Mesendoderm (in vitro differentiated cells): ENCODE results near the gene SUN1.

Source experiments
- DNase-seq: peaks from one replicate; pipeline ENCODE4 v3.0.0; 2013
- H2AK5ac ChIP-seq: 2 replicates; pipeline ENCODE4 v1.6.1; 2013; ENCODE audit warnings: low read length, inconsistent platforms
- H2BK120ac ChIP-seq: 2 replicates; pipeline ENCODE4 v1.6.1; 2013; ENCODE audit warnings: low read depth, mild to moderate bottlenecking, low read length, moderate library complexity, mixed read lengths
- H2BK15ac ChIP-seq: replicated peaks from 2 replicates; pipeline ENCODE4 v1.6.1; 2013; ENCODE audit warnings: low read depth, mild to moderate bottlenecking, moderate library complexity
- H2BK5ac ChIP-seq: 2 replicates; pipeline ENCODE4 v1.6.1; 2013; ENCODE audit warnings: low read length, inconsistent platforms
- H3K18ac ChIP-seq: 2 replicates; pipeline ENCODE4 v1.6.1; 2013; ENCODE audit warnings: mild to moderate bottlenecking, low read length, mixed read lengths
- H3K23ac ChIP-seq: one replicate; pipeline ENCODE4 v1.6.1; 2013; ENCODE audit warnings: low read length
- H3K27ac ChIP-seq: 2 replicates; pipeline ENCODE4 v1.5.1; 2013; ENCODE audit warnings: low read depth, mild to moderate bottlenecking, inconsistent platforms, low read length, moderate library complexity
- H3K27me3 ChIP-seq: 2 replicates; pipeline ENCODE4 v1.6.1; 2013; ENCODE audit warnings: low read length, control low read depth, mild to moderate bottlenecking, inconsistent platforms; ENCODE audit not compliant: insufficient read depth, poor library complexity
- H3K36me3 ChIP-seq: 2 replicates; pipeline ENCODE4 v1.6.1; 2013; ENCODE audit warnings: low read length, inconsistent platforms; ENCODE audit not compliant: control insufficient read depth, insufficient read depth
- H3K4ac ChIP-seq: one replicate; pipeline ENCODE4 v1.6.1; 2013; ENCODE audit warnings: low read depth, mild to moderate bottlenecking, low read length, moderate library complexity
- H3K4me1 ChIP-seq: 2 replicates; pipeline ENCODE4 v1.6.1; 2013; ENCODE audit warnings: low read depth, low read length, inconsistent platforms; ENCODE audit not compliant: control insufficient read depth
- H3K4me2 ChIP-seq: 2 replicates; pipeline ENCODE4 v1.6.1; 2013; ENCODE audit warnings: low read length
- H3K4me3 ChIP-seq: 2 replicates; pipeline ENCODE4 v1.5.1; 2013; ENCODE audit warnings: mild to moderate bottlenecking, low read length
- H3K56ac ChIP-seq: one replicate; pipeline ENCODE4 v1.6.1; 2013; ENCODE audit warnings: low read length
- H3K79me1 ChIP-seq: 2 replicates; pipeline ENCODE4 v1.6.1; 2013; ENCODE audit warnings: low read length, inconsistent platforms
- H3K79me2 ChIP-seq: 2 replicates; pipeline ENCODE4 v1.6.1; 2013; ENCODE audit warnings: mild to moderate bottlenecking, low read length; ENCODE audit not compliant: control insufficient read depth, insufficient read depth
- H3K9ac ChIP-seq: 2 replicates; pipeline ENCODE4 v1.6.1; 2013; ENCODE audit warnings: low read length, inconsistent platforms
- H4K5ac ChIP-seq: one replicate; pipeline ENCODE4 v1.6.1; 2013; ENCODE audit warnings: low read length
- H4K8ac ChIP-seq: one replicate; pipeline ENCODE4 v1.6.1; 2013; ENCODE audit warnings: low read depth, mild to moderate bottlenecking, control low read depth, low read length, moderate library complexity
- WGBS: extraction: QIAGEN DNeasy Blood & Tissue Kit; methylation state at CpG from one replicate; pipeline ENCODE4 v1.1.7; 2013; ENCODE audit warnings: low lambda C conversion rate, missing lambda C conversion rate; ENCODE audit not compliant: insufficient coverage; ENCODE audit errors: extremely low coverage; 5-methylcytosine and 5-hydroxymethylcytosine counted together

SUN1 gene

GRCh38 chr7:917255-918117 lies 85.2 kb downstream of the SUN1 start:
- Histone ChIP-seq H2AK5ac (no peak overlapping the region), H3K9ac (no peak overlapping the region), H2BK5ac (no peak overlapping the region), H4K8ac (no peak overlapping the region), H3K4ac (no peak overlapping the region), H3K4me2 (no peak overlapping the region), H3K79me2 (no peaks in the 10 kb centered on the region), H4K5ac (no peak overlapping the region), H3K18ac (no peak overlapping the region), H3K27me3 (no peaks in the 10 kb centered on the region), H2BK120ac (no peak overlapping the region), H3K56ac (no peak overlapping the region), H2BK15ac (no peak overlapping the region), H3K36me3 (no peaks in the 10 kb centered on the region), H3K27ac (no peak overlapping the region), H3K23ac (no peak overlapping the region), H3K79me1 (no peaks in the 10 kb centered on the region), H3K4me3 (no peak overlapping the region), H3K4me1 (no peaks in the 10 kb centered on the region)
- no peak for DNase-seq
- no CpG with 5 or more reads among the region's 33 CpGs for WGBS

- Histone ChIP-seq H3K36me3 (no peaks in the 10 kb centered on the region), H3K79me1 (no peaks in the 10 kb centered on the region), H3K9ac (no peak overlapping the region), H2BK120ac (no peak overlapping the region), H3K27me3 (no peaks in the 10 kb centered on the region), H2BK5ac (no peak overlapping the region), H3K56ac (no peak overlapping the region), H2BK15ac (no peak overlapping the region), H3K18ac (no peak overlapping the region), H3K4me1 (no peaks in the 10 kb centered on the region), H2AK5ac (no peak overlapping the region), H4K5ac (no peak overlapping the region), H3K79me2 (no peaks in the 10 kb centered on the region), H4K8ac (no peak overlapping the region), H3K27ac (no peak overlapping the region), H3K23ac (no peak overlapping the region), H3K4me3 (no peak overlapping the region), H3K4ac (no peak overlapping the region), H3K4me2 (no peak overlapping the region)
- no peak for DNase-seq
- WGBS, result no CpG with 5 or more reads among the region's 9 CpGs
Measured at GRCh38 chr7:918118-918425, 85.8 kb downstream of the SUN1 start.

GRCh38 chr7:918441-919113 lies 86.3 kb downstream of the SUN1 start:
- Histone ChIP-seq H3K23ac (no peak overlapping the region), H4K5ac (no peak overlapping the region), H3K79me2 (no peaks in the 10 kb centered on the region), H3K18ac (no peak overlapping the region), H3K36me3 (no peaks in the 10 kb centered on the region), H3K27me3 (no peaks in the 10 kb centered on the region), H3K9ac (no peak overlapping the region), H2BK120ac (no peak overlapping the region), H3K4me3 (no peak overlapping the region), H2AK5ac (no peak overlapping the region), H3K4me2 (no peak overlapping the region), H2BK15ac (no peak overlapping the region), H3K79me1 (no peaks in the 10 kb centered on the region), H3K4me1 (no peaks in the 10 kb centered on the region), H4K8ac (no peak overlapping the region), H3K56ac (no peak overlapping the region), H2BK5ac (no peak overlapping the region), H3K27ac (no peak overlapping the region), H3K4ac (no peak overlapping the region)
- WGBS, result no CpG with 5 or more reads among the region's 21 CpGs
- DNase-seq, result no peak

GRCh38 chr7:919114-919442 lies 86.8 kb downstream of the SUN1 start:
- no CpG with 5 or more reads among the region's 13 CpGs for WGBS
- H4K8ac ChIP-seq, result no peak overlapping the region

GRCh38 chr7:919924-920341 lies 87.7 kb downstream of the SUN1 start:
- no peaks in the 10 kb centered on the region for H3K79me1 ChIP-seq
- no peak overlapping the region for H3K4ac ChIP-seq
- WGBS, result no CpG with 5 or more reads among the region's 26 CpGs
- H2BK15ac ChIP-seq, result no peak overlapping the region
- no peak overlapping the region for H3K4me2 ChIP-seq
- no peak overlapping the region for H3K56ac ChIP-seq
- H3K27me3 ChIP-seq, result no peaks in the 10 kb centered on the region
- H3K4me1 ChIP-seq, result no peaks in the 10 kb centered on the region
- no peak overlapping the region for H4K5ac ChIP-seq
- no peak overlapping the region for H2AK5ac ChIP-seq
- DNase-seq, result no peak
- no peaks in the 10 kb centered on the region for H3K79me2 ChIP-seq
- H3K18ac ChIP-seq, result no peak overlapping the region
- H3K36me3 ChIP-seq, result no peaks in the 10 kb centered on the region
- no peak overlapping the region for H3K9ac ChIP-seq
- no peak overlapping the region for H3K27ac ChIP-seq
- H4K8ac ChIP-seq, result no peak overlapping the region
- H2BK5ac ChIP-seq, result no peak overlapping the region
- no peak overlapping the region for H2BK120ac ChIP-seq
- no peak overlapping the region for H3K23ac ChIP-seq
- H3K4me3 ChIP-seq, result no peak overlapping the region

More at GRCh38 chr7:919114-919442, 86.8 kb downstream of the SUN1 start:
- Histone ChIP-seq H3K4me1 (no peaks in the 10 kb centered on the region), H2BK5ac (no peak overlapping the region), H2BK15ac (no peak overlapping the region), H3K56ac (no peak overlapping the region), H3K9ac (no peak overlapping the region), H3K18ac (no peak overlapping the region), H3K4me2 (no peak overlapping the region), H3K36me3 (no peaks in the 10 kb centered on the region), H2BK120ac (no peak overlapping the region), H3K4me3 (no peak overlapping the region), H3K79me1 (no peaks in the 10 kb centered on the region), H3K23ac (no peak overlapping the region), H3K27me3 (no peaks in the 10 kb centered on the region), H3K27ac (no peak overlapping the region), H2AK5ac (no peak overlapping the region), H4K5ac (no peak overlapping the region), H3K4ac (no peak overlapping the region), H3K79me2 (no peaks in the 10 kb centered on the region)
- DNase-seq, result no peak
